Esophagus (tissue), 2 donors: ENCODE data around the gene CACNA1H. TPM values are rescaled to one million over a fixed set of nuclear protein-coding genes. Genes with fewer than 3 reads are reported as not detected.
A peak's percentile ranks its signal among the peaks of the same experiment; 100 is the strongest.

Experiments
- H3K27ac ChIP-seq, 2 donors: one replicate each; pipeline ENCODE4 v1.5.1; 2013; ENCODE audit warnings: low read depth in 2 of 2, mild to moderate bottlenecking in 2 of 2, inconsistent platforms in 1 of 2, low read length in 1 of 2, moderate library complexity in 1 of 2
- H3K27me3 ChIP-seq, 2 donors: one replicate each; pipeline ENCODE4 v1.6.1; 2013; ENCODE audit warnings: low read length in 2 of 2, control low read depth in 1 of 2, mild to moderate bottlenecking in 1 of 2; ENCODE audit not compliant: insufficient read depth in 2 of 2, control insufficient read depth in 1 of 2
- H3K36me3 ChIP-seq, 2 donors: one replicate each; pipeline ENCODE4 v1.6.1; 2013; ENCODE audit warnings: low read length in 1 of 2; ENCODE audit not compliant: control insufficient read depth in 2 of 2, insufficient read depth in 2 of 2
- H3K4me1 ChIP-seq, 2 donors: one replicate each; pipeline ENCODE4 v1.6.1; 2013; ENCODE audit warnings: low read length in 1 of 2; ENCODE audit not compliant: control insufficient read depth in 2 of 2, insufficient read depth in 2 of 2
- H3K4me3 ChIP-seq, 2 donors: one replicate each; pipeline ENCODE4 v1.5.1; 2013; ENCODE audit warnings: low read length in 2 of 2, mild to moderate bottlenecking in 2 of 2, low read depth in 1 of 2, moderate library complexity in 1 of 2
- H3K9me3 ChIP-seq, 2 donors: one replicate each; pipeline ENCODE4 v1.6.1; 2013; ENCODE audit warnings: mild to moderate bottlenecking in 2 of 2, low read depth in 1 of 2, low read length in 1 of 2, moderate library complexity in 1 of 2; ENCODE audit not compliant: control insufficient read depth in 2 of 2, insufficient read depth in 1 of 2
- WGBS, 2 donors: extraction: QIAGEN DNeasy Blood & Tissue Kit; methylation state at CpG; one replicate each; pipeline ENCODE4 v1.1.7; 2013; 5-methylcytosine and 5-hydroxymethylcytosine counted together
- polyA plus RNA-seq, 2 donors: library from polyadenylated mRNA; stranded (reverse); fragments of 200-250 nt; gene quantifications; one replicate each; pipeline ENCODE4 v1.2.3, GENCODE V29; 2013
- donor health status: healthy with polysubstance abuse.
- donor health status: Bipolar disorder and iron deficiency.

The CACNA1H gene
- polyA plus RNA-seq, 2 donors: 6.4 to 6.5 TPM

DNA sequence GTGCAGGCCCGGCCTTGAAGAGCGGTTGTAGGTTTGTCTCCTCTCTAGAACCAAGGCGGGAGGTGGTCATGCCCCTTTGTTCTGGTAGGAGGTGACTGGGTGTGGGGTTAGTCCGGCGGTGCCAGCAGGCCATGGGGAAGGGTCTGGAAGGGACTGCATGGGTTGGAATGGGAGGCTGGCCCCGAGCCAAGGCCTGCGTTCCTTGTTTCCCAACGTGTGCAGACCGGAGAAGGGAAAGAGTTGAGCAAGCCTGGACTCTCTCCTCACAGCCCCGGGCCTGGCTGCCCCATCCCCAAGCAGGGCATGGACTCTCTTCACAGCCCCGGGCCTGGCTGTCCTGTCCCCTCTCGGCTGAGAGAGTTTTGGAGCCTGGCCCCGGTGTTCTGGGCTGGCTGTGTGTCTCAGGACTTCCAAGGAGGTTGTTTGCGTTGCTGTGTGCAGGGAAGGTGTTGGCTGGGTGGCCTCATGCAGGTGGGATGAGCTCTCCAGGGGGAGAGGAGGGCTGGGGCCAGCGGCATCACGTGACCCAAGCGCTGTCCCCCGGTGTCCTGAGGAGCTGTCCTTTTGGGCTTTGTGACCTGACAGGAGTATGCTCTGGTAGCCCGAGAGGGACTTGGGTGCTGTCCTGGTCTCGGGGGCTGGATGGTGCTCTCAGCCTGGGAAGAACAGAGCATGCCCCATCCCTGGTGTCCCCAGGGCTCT lies 2.6 kb downstream of the CACNA1H start:
- Histone ChIP-seq H3K9me3 (peaks cover 0 to 3% of the 10 kb centered on the region in 2 donors), H3K27ac (peak overlapping the region; percentile 27 to 34), H3K4me3 (no peak overlapping the region), H3K27me3 (peaks cover 0 to 26% of the 10 kb centered on the region in 2 donors), H3K36me3 (no peaks in the 10 kb centered on the region), H3K4me1 (peaks cover 8 to 9% of the 10 kb centered on the region in 2 donors)
- 52 to 59% methylated on average over 20 of the region's 20 CpGs for WGBS, 2 donors

DNA sequence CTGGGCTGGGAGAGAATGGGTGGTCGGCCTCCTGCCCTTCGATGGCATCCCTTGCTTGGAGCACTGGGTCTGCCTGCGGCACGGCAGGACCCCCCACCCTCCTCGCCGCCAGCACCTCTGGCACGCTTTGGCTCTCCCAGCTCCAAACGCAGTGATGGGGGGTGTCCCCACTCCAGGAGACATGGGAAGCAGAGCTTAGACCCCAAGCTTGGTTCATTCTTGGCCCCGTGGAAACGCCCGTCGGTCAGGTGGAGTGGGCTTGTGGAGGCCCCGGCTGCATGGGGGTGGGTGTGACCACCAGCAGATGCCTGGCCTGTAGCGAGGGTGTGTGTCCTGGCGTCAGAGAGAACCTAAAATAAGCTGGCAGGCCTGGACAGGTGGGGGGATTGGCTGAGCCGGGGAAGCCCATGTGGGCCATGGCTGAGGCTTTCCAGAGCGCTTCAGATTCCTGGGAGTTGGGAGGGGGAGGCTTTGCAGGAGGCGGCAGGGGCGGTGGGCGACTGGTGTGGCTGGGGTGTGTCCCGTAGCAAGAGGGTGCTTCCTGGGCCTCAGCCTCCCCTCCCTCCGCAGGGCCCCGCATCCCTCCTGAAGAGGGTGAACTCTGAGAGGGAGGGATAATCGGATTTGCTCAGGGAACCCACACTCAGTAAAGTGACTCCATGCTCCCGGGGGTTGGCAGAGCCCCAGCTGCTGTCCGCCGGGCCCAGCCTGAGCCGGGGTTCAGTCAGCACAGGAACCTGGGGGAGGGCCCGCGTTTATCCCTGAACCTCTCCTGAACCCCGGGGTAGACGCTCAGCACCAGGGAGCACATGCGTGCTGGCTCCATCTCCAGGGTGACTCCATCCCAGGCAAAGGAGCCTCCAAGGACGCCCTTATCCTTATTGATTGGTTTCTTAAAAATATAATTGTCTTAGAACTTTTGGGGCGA lies 3.4 kb downstream of the CACNA1H start:
- peaks cover 10 to 11% of the 10 kb centered on the region in 2 donors for H3K4me1 ChIP-seq
- H3K27me3 ChIP-seq: peaks cover 0 to 26% of the 10 kb centered on the region in 2 donors
- peak overlapping the region; percentile 34 to 45 for H3K27ac ChIP-seq
- no peaks in the 10 kb centered on the region for H3K36me3 ChIP-seq
- WGBS, 2 donors: 60 to 69% methylated on average over 34 to 35 of the region's 35 CpGs
- no peaks in the 10 kb centered on the region for H3K9me3 ChIP-seq
- H3K4me3 ChIP-seq: no peak overlapping the region

DNA sequence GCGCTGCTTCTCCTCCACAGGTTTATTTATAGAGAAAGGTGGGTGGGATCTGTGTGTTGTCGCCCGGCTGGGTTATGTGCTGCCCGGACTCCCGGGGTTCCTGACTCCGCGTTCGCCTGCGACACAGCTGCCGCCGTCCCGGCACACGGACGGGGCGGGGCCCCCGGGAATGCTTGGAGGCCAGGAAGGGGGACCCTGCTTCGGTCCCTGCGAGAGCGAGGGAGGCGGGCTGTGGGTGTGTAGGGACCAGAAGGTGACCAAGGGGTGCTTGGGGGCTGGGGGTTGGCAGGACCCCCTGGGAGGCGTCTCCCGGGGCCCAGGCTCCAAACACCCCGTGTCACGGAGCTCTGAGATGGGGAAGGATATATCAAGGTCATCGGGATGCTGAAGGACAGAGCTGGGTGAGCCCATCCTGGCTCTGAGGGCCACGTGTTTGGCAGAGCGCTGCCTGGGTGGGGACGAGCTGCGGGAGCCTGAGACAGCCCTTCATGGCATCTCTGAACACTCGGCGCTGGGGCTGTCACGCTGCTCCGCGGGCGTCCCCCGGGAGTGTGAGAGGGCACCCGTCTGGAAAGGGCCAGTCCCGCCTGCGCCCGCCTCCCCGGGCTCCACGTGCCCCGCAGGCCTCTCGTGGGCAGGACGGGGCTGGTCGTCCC lies 4.2 kb downstream of the CACNA1H start:
- H3K27me3 ChIP-seq: peaks cover 0 to 26% of the 10 kb centered on the region in 2 donors
- 62 to 73% methylated on average over 46 of the region's 46 CpGs for WGBS, 2 donors
- peak overlapping the region; percentile 58 to 67 for H3K27ac ChIP-seq
- H3K36me3 ChIP-seq: no peaks in the 10 kb centered on the region
- H3K4me1 ChIP-seq: peaks cover 10 to 11% of the 10 kb centered on the region in 2 donors
- no peaks in the 10 kb centered on the region for H3K9me3 ChIP-seq
- no peak overlapping the region for H3K4me3 ChIP-seq

DNA sequence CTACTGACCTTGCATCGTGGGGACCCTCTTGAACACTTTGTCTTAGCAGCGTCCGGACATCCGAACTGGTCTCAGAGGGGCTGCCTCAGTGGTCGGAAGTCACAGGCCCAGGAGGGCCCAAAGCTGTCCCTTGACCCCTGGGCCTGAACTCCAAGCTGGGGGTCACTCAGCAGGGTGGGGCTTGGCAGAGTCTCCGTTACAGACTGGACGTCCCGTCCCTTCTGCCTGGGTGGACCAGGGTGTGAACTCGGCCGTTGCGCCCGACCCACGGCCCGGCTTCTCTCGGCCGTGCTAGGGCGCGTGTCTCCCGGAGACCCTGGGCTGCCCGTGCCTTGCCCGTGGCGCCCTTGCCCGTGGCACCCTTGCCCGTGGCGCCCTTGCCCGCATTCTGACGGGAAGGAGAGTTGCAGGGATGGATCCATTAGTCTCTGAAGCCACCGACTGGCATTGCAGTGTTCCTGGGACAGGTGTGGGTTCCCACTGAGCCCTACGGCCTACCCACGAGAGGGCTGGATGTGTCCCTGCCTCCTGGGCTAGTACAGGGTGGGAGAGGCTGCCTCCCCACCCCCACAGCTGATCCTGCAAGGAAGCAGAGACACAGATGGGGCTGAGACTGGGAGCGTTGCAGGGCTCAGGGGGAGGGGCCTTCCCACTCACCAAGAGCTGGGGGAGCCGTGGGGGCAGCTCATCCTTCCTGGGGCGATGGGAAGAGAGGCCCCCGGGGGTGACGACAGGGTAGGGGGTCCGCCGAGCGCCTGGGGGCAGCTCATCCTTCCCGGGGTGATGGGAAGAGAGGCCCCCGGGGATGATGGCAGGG lies 4.9 kb downstream of the CACNA1H start:
- no peak overlapping the region for H3K4me3 ChIP-seq
- peak overlapping the region; percentile 58 to 67 for H3K27ac ChIP-seq
- peaks cover 0 to 24% of the 10 kb centered on the region in 2 donors for H3K27me3 ChIP-seq
- peaks cover 10 to 11% of the 10 kb centered on the region in 2 donors for H3K4me1 ChIP-seq
- H3K9me3 ChIP-seq: no peaks in the 10 kb centered on the region
- H3K36me3 ChIP-seq: no peaks in the 10 kb centered on the region
- 74 to 81% methylated on average over 40 of the region's 40 CpGs for WGBS, 2 donors

DNA sequence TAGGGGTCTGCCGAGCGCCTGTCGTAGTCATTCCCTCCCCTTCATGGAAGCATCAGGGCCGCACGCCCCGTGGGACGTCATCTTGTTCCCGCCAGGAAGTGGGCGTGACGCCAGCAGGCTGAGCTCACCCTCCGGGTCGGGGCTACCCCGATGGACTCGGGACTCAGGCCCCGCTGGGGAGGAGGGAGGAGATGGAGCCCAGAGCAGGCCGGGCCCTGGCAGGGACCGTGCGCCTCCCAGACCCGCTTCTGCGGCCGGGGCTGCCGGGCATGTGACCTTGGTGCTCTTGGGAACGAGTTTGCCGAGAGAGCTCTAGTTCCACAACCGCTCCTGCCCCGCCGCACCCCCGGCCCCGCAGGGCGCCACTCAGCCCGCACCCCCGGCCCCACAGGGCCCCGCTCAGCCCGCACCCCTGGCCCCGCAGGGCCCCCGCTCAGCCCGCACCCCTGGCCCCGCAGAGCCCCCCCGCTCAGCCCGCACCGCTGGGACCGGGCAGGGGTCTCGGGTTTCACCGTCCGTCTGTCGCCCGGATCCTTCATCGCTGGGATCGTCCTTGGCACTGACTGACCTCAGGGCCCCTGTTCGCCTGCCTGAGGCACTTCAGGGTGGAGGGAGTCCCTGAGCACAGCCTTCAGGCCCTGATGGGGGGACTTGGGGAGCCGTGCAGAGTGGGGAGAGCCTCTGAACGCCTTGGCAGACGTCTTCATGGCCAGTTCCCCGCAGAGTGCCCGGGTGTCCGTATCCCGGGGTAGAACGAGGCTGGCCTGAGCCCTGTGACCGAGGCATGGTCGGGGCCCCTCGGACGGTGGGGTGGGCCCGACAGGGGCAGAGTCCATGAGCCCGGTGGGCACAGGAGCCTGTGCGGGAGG lies 5.8 kb downstream of the CACNA1H start:
- peaks cover 8 to 9% of the 10 kb centered on the region in 2 donors for H3K4me1 ChIP-seq
- H3K27ac ChIP-seq: peak overlapping the region; percentile 58 to 68
- peaks cover 0 to 19% of the 10 kb centered on the region in 2 donors for H3K27me3 ChIP-seq
- H3K4me3 ChIP-seq: no peak overlapping the region
- 41 to 51% methylated on average over 52 to 65 of the region's 65 CpGs for WGBS, 2 donors
- H3K9me3 ChIP-seq: no peaks in the 10 kb centered on the region
- H3K36me3 ChIP-seq: no peaks in the 10 kb centered on the region

DNA sequence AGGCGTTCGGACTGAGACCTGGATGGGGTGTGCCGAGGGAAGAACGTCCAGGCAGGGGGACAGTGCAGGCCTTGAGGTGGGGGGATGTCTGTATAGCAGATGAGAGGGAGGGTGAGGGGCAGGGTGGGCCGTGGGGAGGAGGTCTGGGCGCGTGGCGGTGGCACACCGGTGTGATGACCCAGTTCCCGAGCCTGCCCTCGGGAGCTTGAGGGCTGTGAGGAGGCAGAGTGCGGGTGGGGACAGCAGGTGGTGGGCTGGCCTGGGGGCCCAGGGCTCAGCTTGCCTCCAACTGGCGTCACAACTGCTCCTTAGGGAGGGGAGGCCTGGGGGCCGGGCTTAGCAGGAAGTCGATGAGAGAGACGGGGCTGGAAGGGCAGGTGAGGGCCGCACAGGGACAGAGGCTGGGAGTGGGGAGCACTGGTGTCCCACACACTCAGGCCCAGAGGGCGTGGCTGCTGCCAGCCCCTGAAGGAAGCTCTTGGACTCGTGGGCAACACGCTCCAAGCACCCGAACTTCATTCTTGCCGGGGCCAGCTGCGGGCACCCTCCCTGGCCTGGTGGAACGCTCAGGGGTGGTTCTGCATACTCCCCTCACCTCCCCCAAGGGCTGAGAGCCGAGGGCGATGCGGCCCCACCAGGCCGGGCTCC lies 6.5 kb downstream of the CACNA1H start:
- Histone ChIP-seq H3K4me1 (peaks cover 7 to 11% of the 10 kb centered on the region in 2 donors), H3K27me3 (peaks cover 0 to 12% of the 10 kb centered on the region in 2 donors)
- WGBS, 2 donors: 39 to 41% methylated on average over 28 of the region's 28 CpGs

DNA sequence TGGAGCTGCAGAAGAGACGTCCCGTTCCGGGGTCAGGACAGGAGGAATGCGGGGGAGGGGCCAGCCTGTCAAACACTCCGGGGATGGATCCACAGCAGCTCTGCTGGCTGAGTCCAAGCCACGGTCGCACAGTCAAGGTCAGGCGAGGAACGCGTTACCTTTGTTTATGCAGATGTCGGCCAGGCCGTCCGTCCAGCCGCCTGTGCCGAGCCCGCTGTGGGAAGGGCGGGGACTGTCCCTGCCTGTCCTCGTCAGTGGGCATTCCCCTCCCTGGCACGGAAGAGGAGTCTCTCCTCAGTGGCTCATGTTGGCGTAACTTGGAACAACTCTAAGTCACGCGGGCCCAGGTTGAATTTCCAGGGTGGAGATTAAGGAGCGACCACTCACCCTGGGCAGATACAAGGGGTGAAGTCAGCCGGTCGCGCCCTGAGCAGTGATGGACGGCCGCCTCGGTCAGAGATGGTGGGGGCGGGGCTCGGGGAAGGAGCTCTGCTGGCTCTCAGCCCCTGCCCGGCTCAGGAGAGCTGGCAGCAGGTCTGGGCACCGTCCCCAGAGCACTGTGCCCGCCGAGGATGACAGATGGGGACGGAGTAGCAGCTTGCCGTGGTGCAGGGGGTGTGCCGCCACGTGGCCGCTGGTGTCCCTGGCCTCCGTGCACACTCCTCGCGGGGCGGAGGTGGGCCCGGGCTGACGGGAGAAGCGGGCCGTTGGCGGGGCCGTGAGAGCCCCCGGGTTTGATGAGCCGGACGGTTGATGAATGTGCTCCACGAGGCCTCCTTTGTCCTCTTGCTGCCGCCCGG lies 7.3 kb downstream of the CACNA1H start:
- WGBS, 2 donors: 26 to 38% methylated on average over 56 of the region's 56 CpGs
- peaks cover 0 to 8% of the 10 kb centered on the region in 2 donors for H3K27me3 ChIP-seq
- H3K9me3 ChIP-seq: no peaks in the 10 kb centered on the region
- no peaks in the 10 kb centered on the region for H3K36me3 ChIP-seq
- H3K27ac ChIP-seq: peak overlapping the region; percentile 6 to 68
- peaks cover 7 to 11% of the 10 kb centered on the region in 2 donors for H3K4me1 ChIP-seq
- H3K4me3 ChIP-seq: no peak overlapping the region

More for the DNA sequence above, 6.5 kb downstream of the CACNA1H start:
- Histone ChIP-seq H3K4me3 (no peak overlapping the region), H3K36me3 (no peaks in the 10 kb centered on the region), H3K27ac (peak overlapping the region; percentile 45 to 68), H3K9me3 (no peaks in the 10 kb centered on the region)
